ENCODE data around the gene LSM6. TPM values are rescaled to one million over a fixed set of nuclear protein-coding genes. Genes with fewer than 3 reads are reported as not detected.

LSM6 gene
- polyA plus RNA-seq = 10 to 100 TPM; 26.8 to 73.2 (median 63.5) TPM

GRCh38 chr4:146175541-146176453 is at the start of gene LSM6:
TSS of gene LSM6 (plus strand) at chr4:146175718. CDS start at chr4:146182922, 7,204 bp downstream.
- no peak within 1 kb of the TSS for H3K27ac ChIP-seq (ENCODE audit: low read depth, low read length)
- WGBS, 3 donors = 0 to 1% (median 1%) methylated on average over 65 to 75 of the region's 75 CpGs

- no peak overlapping the region for H3K27ac ChIP-seq (ENCODE audit: low read depth, low read length)
- WGBS, 3 donors = 85 to 87% (median 86%) methylated on average over 7 of the region's 7 CpGs
These were observed 43.1 kb upstream of the LSM6 start for GRCh38 chr4:146132445-146132844.

- no peak overlapping the region for H3K27ac ChIP-seq (ENCODE audit: low read depth, low read length)
- WGBS, 3 donors = 39 to 66% (median 58%) methylated on average over 8 of the region's 8 CpGs
These were observed 40.6 kb upstream of the LSM6 start for GRCh38 chr4:146134761-146135445.

GRCh38 chr4:146135941-146136340 is 39.6 kb upstream of the LSM6 start:
- no peak overlapping the region for H3K27ac ChIP-seq (ENCODE audit: low read depth, low read length)
- 86 to 91% (median 89%) methylated on average over 2 of the region's 2 CpGs for WGBS, 3 donors

GRCh38 chr4:146142768-146143167 is 32.8 kb upstream of the LSM6 start:
- H3K27ac ChIP-seq (ENCODE audit: low read depth, low read length) = no peak overlapping the region

GRCh38 chr4:146143888-146144287 is 31.6 kb upstream of the LSM6 start:
- WGBS, 3 donors = 61 to 96% (median 71%) methylated on average over 3 of the region's 3 CpGs
- H3K27ac ChIP-seq (ENCODE audit: low read depth, low read length) = no peak overlapping the region

- WGBS, 3 donors = 68 to 95% (median 95%) methylated on average over 3 of the region's 3 CpGs
These were observed 28.6 kb upstream of the LSM6 start for GRCh38 chr4:146146918-146147317.

GRCh38 chr4:146148021-146148420 is 27.5 kb upstream of the LSM6 start:
- H3K27ac ChIP-seq (ENCODE audit: low read depth, low read length) = no peak overlapping the region
- 68 to 83% (median 79%) methylated on average over 4 of the region's 4 CpGs for WGBS, 3 donors

More at GRCh38 chr4:146146918-146147317, 28.6 kb upstream of the LSM6 start:
- H3K27ac ChIP-seq (ENCODE audit: low read depth, low read length) = no peak overlapping the region

- no peak overlapping the region for H3K27ac ChIP-seq (ENCODE audit: low read depth, low read length)
- 27 to 55% (median 47%) methylated on average over 2 of the region's 2 CpGs for WGBS, 3 donors
These were observed 21.5 kb upstream of the LSM6 start for GRCh38 chr4:146154057-146154456.

- 40 to 66% (median 63%) methylated on average over 3 of the region's 3 CpGs for WGBS, 3 donors
- no peak overlapping the region for H3K27ac ChIP-seq (ENCODE audit: low read depth, low read length)
These were observed 20.3 kb upstream of the LSM6 start for GRCh38 chr4:146155152-146155724.

GRCh38 chr4:146158036-146158745 is 17.3 kb upstream of the LSM6 start:
- 79 to 86% (median 85%) methylated on average over 5 of the region's 5 CpGs for WGBS, 3 donors

GRCh38 chr4:146159384-146160058 is 16.0 kb upstream of the LSM6 start:
- 63 to 73% (median 67%) methylated on average over 4 of the region's 4 CpGs for WGBS, 3 donors
- no peak overlapping the region for H3K27ac ChIP-seq (ENCODE audit: low read depth, low read length)

More at GRCh38 chr4:146158036-146158745, 17.3 kb upstream of the LSM6 start:
- H3K27ac ChIP-seq (ENCODE audit: low read depth, low read length) = no peak overlapping the region

- H3K27ac ChIP-seq (ENCODE audit: low read depth, low read length) = no peak overlapping the region
These were observed 14.3 kb upstream of the LSM6 start for GRCh38 chr4:146161243-146161642.

- WGBS, 3 donors = 68 to 76% (median 71%) methylated on average over 1 of the region's 1 CpG
- no peak overlapping the region for H3K27ac ChIP-seq (ENCODE audit: low read depth, low read length)
These were observed 10.3 kb upstream of the LSM6 start for GRCh38 chr4:146165221-146165620.

- H3K27ac ChIP-seq (ENCODE audit: low read depth, low read length) = no peak overlapping the region
These were observed 9.7 kb upstream of the LSM6 start for GRCh38 chr4:146165840-146166239.

GRCh38 chr4:146170149-146170548 is 5.4 kb upstream of the LSM6 start:
- WGBS, 3 donors = 85 to 89% (median 87%) methylated on average over 3 of the region's 3 CpGs
- H3K27ac ChIP-seq (ENCODE audit: low read depth, low read length) = no peak overlapping the region

- no peak overlapping the region for H3K27ac ChIP-seq (ENCODE audit: low read depth, low read length)
- WGBS, 3 donors = 53 to 75% (median 74%) methylated on average over 2 of the region's 2 CpGs
These were observed 1.4 kb downstream of the LSM6 start for GRCh38 chr4:146176891-146177290.

- WGBS, 3 donors = 72 to 84% (median 79%) methylated on average over 8 of the region's 8 CpGs
- no peak overlapping the region for H3K27ac ChIP-seq (ENCODE audit: low read depth, low read length)
These were observed 2.6 kb downstream of the LSM6 start for GRCh38 chr4:146178126-146178525.

Data from adipose tissue (tissue), 3 donors.